LNCaP clone FGC (cell line): ENCODE results near the gene BCL10.
"Not testable (repeated sequence)": the region's sequence is repeated elsewhere in the genome, so short reads cannot be mapped to it uniquely, and the experiment has no call there.

Experiments used
- DNase-seq: peaks from one replicate; pipeline ENCODE4 v3.0.0-alpha.2; 2011; ENCODE audit warnings: low read depth
- H3K4me3 ChIP-seq: 2 replicates; pipeline ENCODE4 v1.5.1; 2011; ENCODE audit warnings: mild to moderate bottlenecking, low read depth, low read length, control low read depth
- TF ChIP-seq, protein P1 (sequence below): IDR thresholded peaks from 2 replicates; pipeline ENCODE4 v1.5.1; 2012; ENCODE audit warnings: mild to moderate bottlenecking; ENCODE audit not compliant: control insufficient read depth, insufficient read depth; ENCODE audit errors: extremely low read depth

The BCL10 gene

DNA sequence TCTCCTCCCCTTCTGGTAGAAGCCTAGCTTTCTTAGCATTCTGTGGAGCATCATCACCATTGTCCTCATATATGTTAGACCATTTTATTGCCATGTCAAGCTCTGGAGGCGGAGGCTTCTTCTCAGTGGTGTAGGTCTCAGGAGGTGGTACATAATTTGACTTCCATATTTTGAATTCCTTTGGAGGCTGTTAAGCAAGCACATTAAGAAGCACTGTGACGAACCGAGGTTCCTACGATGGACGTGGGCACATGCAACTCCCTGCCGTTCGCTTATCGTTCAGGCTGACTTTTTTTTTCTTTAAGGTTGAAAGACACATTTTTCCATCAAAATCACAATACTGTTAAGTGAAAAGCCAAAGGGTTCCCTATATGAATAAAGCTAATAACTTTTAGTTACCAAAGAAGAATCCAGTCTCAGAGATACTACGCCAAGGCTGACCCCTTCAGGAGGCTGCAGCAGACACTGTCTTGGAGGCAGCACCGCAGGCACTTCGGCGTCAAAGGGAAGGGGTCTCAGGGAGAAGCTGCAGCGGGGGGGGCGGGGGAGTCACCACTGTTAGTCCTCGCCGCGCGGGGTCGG is 17.8 kb downstream of the BCL10 start:
- TF ChIP-seq, protein P1, sequence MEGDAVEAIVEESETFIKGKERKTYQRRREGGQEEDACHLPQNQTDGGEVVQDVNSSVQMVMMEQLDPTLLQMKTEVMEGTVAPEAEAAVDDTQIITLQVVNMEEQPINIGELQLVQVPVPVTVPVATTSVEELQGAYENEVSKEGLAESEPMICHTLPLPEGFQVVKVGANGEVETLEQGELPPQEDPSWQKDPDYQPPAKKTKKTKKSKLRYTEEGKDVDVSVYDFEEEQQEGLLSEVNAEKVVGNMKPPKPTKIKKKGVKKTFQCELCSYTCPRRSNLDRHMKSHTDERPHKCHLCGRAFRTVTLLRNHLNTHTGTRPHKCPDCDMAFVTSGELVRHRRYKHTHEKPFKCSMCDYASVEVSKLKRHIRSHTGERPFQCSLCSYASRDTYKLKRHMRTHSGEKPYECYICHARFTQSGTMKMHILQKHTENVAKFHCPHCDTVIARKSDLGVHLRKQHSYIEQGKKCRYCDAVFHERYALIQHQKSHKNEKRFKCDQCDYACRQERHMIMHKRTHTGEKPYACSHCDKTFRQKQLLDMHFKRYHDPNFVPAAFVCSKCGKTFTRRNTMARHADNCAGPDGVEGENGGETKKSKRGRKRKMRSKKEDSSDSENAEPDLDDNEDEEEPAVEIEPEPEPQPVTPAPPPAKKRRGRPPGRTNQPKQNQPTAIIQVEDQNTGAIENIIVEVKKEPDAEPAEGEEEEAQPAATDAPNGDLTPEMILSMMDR: no peak; the same call in 1 of the 2 replicates
- H3K4me3 ChIP-seq: peak overlapping the region; percentile 99
- no peak for DNase-seq

GRCh38 chr1:85249042-85249441 is 27.4 kb downstream of the BCL10 start:
- DNase-seq, H3K4me3 ChIP-seq: not testable (repeated sequence)

- TF ChIP-seq, protein P1: no peak
- no peak overlapping the region for H3K4me3 ChIP-seq
- DNase-seq: no peak
Measured at GRCh38 chr1:85245891-85246290, 30.5 kb downstream of the BCL10 start.

- no peak for DNase-seq
- TF ChIP-seq, protein P1: no peak
Measured at GRCh38 chr1:85245456-85245855, 31.0 kb downstream of the BCL10 start.

DNA sequence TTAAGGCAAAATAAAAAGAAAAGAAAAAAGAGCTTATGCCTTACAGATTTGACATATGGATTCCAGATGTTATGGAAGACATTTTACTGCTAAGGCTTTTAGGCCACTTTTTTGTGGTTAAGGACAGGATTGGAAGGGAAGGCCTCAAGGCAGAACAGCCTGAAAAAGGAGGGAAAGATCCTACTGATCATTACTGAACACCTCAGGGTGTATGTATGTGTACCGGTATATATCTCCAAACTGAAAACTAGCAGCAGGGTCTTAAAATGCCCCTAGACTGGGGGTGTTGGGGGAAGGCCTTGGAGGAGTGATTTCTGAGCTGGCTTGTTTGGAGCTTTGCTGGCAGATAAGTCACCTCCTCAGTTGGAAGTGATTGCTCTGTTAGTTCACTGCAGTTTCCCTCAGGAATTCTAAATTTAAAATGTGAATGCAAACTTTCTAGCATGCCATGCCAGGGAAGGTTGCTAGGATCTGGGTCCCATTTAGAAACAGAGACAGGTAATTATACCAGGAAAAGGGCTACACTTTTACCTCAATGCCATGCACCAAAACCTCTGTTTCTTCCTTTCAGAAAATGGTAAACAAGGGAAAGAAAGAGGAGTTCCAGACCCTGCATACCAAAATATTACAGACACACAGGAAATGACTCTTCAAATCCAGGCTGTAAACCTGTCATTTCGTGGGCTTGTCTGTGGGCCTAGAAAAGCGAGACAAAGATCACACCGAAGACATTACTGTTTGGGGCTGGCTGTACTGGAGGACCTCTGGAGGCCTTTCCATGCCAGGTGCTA is 32.0 kb downstream of the BCL10 start:
- TF ChIP-seq, protein P1: no peak
- no peak for DNase-seq
- H3K4me3 ChIP-seq: no peak overlapping the region

More at GRCh38 chr1:85245456-85245855, 31.0 kb downstream of the BCL10 start:
- no peak overlapping the region for H3K4me3 ChIP-seq

DNA sequence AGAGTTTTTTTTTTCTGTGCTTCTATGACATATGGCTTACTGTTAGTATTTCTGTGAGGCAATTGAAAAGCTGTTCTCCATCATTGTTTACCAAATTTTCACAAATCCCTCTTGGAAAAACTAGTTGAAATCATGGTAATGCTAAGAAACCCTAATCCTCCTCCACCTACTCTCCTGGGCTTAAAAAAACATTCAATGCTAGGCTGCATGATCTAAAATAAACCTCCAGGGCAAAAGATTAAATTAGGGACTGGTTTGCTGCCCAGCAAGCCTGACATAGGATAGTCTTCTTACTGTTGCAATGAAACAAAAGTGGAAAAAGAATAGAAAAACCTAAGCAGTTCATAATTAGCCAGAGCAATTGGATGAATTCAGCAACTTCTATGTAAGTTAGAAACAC is 33.1 kb downstream of the BCL10 start:
- DNase-seq: no peak
- TF ChIP-seq, protein P1: no peak
- H3K4me3 ChIP-seq: no peak overlapping the region

GRCh38 chr1:85240643-85241042 is 35.8 kb downstream of the BCL10 start:
- TF ChIP-seq, protein P1: no peak
- H3K4me3 ChIP-seq: no peak overlapping the region
- no peak for DNase-seq
